ENCODE results near the gene CLCF1.
A peak's percentile ranks its signal among the peaks of the same experiment; 100 is the strongest.

CLCF1 gene

DNA sequence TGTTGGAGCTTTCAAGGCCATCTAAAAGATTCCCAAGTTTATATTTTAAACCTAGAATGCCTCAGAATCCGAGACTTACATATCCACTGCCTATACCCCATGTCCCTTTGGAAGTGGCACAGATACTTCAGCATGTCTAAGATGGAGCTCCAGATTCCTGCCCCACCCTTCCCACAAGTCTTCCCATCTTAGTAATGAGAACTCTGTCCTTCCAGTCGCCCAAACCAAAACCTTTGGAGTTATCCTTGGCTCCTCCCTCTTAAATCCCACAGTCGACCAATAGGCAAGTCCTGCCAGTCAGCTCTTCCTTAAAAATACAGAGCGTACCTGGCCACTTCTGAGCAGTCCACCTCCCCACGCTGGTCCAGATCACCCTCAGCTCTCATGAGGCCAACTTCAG lies 24.4 kb downstream of the CLCF1 start:
- H3K4me3 ChIP-seq (ENCODE audit: low read depth, low read length) = no peak overlapping the region
- ChIA-PET CTCF (interaction anchor here (0.8 to 41.2 kb wide), 7 partner anchors 11 to 134 kb away, joined by 3 to 2108 read pairs (median 67); partner anchors contain the start of genes CLCF1, PPP1CA, RAD9A and TBC1D10C), POLR2A (interaction anchor here (0.6 kb wide), 1 partner anchor 125 kb away, joined by 3 read pairs; no protein-coding TSS in a partner anchor)
- DNase-seq (ENCODE audit: low read depth, low spot score) = no peak
- no peak for TF ChIP-seq CTCF (IDR thresholded peaks at IDR 0.05; ENCODE audit: insufficient read depth, low read length, missing control alignments)

DNA sequence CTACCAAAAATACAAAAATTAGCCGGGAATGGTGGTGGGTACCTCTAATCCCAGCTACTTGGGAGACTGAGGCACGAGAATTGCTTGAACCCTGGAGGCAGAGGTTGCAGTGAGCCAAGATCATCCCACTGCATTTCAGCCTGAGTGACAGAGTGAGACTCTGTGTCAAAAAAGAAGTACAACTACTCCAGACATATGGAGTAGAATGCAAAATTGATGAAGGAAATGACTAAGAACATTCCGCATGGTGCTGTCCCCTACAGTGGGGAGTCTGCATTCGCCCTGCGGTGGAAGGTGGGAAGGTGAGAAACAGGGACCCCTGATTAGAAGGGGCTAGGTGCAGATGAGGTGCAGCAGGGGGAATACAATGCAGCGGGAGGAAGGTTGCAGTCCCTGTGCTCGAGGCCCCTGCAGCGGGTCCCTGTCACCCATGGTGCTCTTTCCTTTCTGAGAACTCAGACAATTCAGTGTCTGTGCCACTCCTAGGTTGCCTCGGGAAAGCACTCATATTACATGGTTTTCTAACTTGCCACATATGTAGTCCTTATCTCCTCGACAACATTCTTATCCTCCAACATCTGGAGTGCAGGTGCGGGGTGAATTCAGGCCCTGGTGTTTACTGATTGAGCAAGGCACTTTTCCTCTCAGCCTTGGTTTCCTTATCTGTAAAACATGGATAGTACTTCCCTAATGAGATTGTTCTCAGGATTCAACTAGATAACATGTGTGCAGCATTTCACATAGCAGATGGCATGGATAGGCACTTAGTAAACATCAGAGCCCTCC lies 25.2 kb downstream of the CLCF1 start:
- ChIA-PET POLR2A (interaction anchor here (0.9 kb wide), 1 partner anchor 31 kb away, joined by 3 read pairs; no protein-coding TSS in a partner anchor), CTCF (interaction anchor here (0.8 to 41.2 kb wide), 10 partner anchors 6 to 85 kb away, joined by 3 to 2108 read pairs (median 74); partner anchors contain the start of genes CLCF1, POLD4, PPP1CA and RAD9A)
- no peak for TF ChIP-seq CTCF (IDR thresholded peaks at IDR 0.05; ENCODE audit: insufficient read depth, low read length, missing control alignments)
- no peak for DNase-seq (ENCODE audit: low read depth, low spot score)
- no peak overlapping the region for H3K4me3 ChIP-seq (ENCODE audit: low read depth, low read length)

GRCh38 chr11:67345920-67346819 lies 27.2 kb downstream of the CLCF1 start:
- DNase-seq (ENCODE audit: low read depth, low spot score) = no peak
- POLR2A ChIA-PET = interaction anchor here (0.6 to 1.3 kb wide), 5 partner anchors 8 to 244 kb away, joined by 3 to 4 read pairs (median 3); no protein-coding TSS in a partner anchor
- peak; percentile 70 for TF ChIP-seq CTCF (IDR thresholded peaks at IDR 0.05; ENCODE audit: insufficient read depth, low read length, missing control alignments)
- CTCF ChIA-PET = interaction anchor here (0.6 to 18.9 kb wide), 24 partner anchors 8 to 237 kb away, joined by 3 to 310 read pairs (median 6); partner anchors contain the start of genes CDK2AP2, CLCF1, GSTP1 and PITPNM1
- H3K4me3 ChIP-seq (ENCODE audit: low read depth, low read length) = no peak overlapping the region

DNA sequence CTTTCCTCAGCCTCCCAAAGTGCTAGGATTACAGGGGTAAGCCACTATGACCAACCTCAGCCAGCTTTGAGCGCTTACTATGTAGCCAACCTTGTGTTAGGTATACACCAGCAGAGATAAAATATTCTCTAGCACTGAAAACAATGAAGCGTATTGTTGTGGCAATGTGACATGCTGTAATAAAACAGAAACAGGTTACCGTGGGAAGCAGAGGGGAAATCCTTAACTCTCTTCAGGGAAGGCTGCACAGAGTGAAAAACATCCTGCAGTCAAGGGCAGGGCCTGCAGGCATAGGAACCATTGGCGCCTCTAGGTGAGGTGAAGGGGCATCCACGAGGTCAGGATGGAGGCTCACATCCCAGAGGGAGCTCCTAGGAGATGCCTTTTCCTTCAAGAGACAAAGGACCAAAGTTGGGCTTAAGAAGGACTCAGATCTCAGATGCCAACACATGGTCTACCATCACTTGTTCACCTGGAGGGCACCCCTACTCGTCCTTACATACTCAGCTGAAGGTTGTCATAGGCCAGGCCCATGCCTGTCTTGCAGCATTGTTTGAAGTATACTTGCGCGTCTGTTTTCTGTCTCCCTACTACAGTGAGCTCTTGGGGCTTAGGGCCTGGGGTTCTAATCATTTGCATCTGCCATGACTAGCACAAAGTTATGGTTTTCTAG lies 28.0 kb downstream of the CLCF1 start:
- DNase-seq (ENCODE audit: low read depth, low spot score) = no peak

DNA sequence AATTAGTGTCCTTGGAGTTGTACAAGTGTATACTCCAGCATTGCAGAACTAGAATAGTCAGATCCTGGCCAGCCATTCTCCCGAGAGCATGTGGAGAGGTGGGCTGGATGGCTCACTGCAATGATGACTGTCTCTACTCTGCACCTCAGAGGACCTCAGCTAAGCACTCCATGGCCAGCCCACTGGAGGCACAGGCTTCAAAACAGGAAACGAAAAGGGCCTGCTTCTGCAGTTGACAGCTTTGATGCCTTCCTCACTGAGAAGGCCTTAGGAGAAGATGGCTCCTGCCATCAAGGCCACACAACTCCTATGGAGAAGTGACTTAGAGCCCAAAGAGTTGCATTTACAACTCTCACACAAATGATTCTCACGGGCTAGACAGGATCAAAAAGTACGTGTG lies 29.1 kb downstream of the CLCF1 start:
- POLR2A ChIA-PET = no interaction called here

More for the DNA sequence above, 28.0 kb downstream of the CLCF1 start:
- H3K4me3 ChIP-seq (ENCODE audit: low read depth, low read length) = no peak overlapping the region
- CTCF ChIA-PET = interaction anchor here (0.6 to 18.9 kb wide), 22 partner anchors 8 to 162 kb away, joined by 3 to 310 read pairs (median 7); partner anchors contain the start of genes CDK2AP2, CLCF1, PITPNM1 and POLD4
- POLR2A ChIA-PET = interaction anchor here (0.9 to 1.3 kb wide), 2 partner anchors 9 to 37 kb away, joined by 3 to 4 read pairs; no protein-coding TSS in a partner anchor
- no peak for TF ChIP-seq CTCF (IDR thresholded peaks at IDR 0.05; ENCODE audit: insufficient read depth, low read length, missing control alignments)

More for the DNA sequence above, 29.1 kb downstream of the CLCF1 start:
- no peak for DNase-seq (ENCODE audit: low read depth, low spot score)
- CTCF ChIA-PET = interaction anchor here (1.2 to 18.9 kb wide), 9 partner anchors 7 to 162 kb away, joined by 3 to 310 read pairs (median 18); partner anchors contain the start of genes PITPNM1, POLD4, RAD9A and TMEM134
- H3K4me3 ChIP-seq (ENCODE audit: low read depth, low read length) = no peak overlapping the region
- TF ChIP-seq CTCF (IDR thresholded peaks at IDR 0.05; ENCODE audit: insufficient read depth, low read length, missing control alignments) = no peak
